NCI-H1694 (cell line): ENCODE results near the gene LRRK1.

Experiments
- DNase-seq: peaks from one replicate; lab custom pipeline; 2025; lab: John Stamatoyannopoulos, UW

Gene LRRK1

DNA sequence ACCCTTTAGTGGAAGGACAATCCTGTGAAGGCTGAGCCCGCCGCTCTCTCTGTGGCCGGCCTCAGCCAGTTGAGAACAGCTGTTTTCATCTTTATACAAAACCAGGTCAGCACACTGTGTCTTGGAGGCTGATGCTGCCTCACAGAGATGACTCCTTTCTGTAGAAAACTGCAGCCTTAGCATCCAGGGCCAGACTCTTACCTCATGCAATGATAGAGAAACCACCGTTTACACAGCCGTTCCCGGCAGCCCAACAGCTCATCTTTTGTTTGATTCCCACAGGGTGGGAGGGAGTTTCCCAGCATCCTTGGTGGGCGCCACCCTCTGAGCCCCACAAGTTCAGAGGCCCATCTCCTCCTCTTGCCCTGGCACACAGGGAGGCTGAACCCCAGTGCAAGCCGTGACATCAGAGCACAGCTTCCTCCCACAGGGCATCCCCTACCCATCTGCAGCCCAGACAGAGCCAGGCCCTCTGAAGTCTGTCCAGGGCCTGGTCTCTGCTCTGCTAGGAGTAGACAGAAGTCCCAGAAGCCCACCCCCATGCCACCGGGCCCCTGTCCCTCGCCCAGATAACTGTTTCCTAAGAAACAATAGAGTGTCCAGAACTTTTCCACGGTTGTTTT, 105.0 kb downstream of the LRRK1 start:
- DNase-seq, result no peak

DNA sequence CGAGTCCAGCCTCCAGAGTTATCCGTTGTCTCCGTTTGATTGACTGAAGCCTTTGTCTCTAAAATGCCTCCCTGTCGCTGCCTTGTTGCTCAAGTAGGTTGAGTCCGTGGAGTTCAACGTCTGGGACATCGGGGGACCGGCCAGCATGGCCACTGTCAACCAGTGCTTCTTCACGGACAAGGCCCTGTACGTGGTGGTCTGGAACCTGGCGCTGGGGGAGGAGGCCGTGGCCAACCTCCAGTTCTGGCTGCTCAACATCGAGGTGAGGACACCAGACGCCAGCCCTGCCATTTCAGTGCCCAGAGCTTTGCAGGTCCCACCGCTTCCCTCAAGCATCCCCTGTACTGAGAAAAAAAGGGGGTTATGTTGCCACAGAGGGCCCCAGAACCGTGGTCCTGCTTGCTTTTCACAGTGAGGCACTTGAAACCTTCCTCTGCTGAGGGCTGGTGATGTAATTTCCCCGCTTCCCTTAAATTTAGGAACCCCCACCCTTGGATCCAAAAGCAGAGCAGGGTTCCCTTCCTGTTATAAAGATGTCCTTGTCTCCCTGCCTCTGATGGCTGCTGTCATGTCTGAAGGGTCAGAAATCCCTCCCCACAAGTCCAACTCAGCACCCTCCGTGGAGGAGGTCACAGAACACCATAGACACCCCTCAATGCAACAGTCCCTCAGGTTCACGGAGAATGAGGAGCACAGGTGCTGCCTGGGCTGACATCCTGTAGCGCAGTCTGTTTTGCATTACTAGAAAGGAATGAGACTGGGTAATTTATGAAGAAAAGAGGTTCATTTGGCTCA, 105.7 kb downstream of the LRRK1 start:
- no peak for DNase-seq

DNA sequence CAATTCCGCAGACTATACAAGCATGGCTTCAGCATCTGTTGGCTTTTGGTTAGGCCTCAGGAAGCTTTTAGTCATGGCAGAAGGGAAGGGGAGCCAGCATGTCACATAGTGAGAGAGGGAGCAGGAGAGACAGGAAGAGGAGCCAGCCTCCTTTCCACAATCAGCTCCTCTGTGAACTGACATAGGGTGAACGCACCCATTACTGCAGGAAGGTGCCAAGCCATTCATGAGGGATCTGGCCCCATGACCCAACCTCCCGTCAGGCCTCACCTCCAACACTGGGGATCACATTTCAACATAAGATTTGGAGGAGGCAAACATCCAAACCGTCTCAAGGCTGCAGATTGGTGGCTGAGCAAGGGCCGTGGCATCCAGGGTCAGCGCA, 106.3 kb downstream of the LRRK1 start:
- DNase-seq, result no peak

DNA sequence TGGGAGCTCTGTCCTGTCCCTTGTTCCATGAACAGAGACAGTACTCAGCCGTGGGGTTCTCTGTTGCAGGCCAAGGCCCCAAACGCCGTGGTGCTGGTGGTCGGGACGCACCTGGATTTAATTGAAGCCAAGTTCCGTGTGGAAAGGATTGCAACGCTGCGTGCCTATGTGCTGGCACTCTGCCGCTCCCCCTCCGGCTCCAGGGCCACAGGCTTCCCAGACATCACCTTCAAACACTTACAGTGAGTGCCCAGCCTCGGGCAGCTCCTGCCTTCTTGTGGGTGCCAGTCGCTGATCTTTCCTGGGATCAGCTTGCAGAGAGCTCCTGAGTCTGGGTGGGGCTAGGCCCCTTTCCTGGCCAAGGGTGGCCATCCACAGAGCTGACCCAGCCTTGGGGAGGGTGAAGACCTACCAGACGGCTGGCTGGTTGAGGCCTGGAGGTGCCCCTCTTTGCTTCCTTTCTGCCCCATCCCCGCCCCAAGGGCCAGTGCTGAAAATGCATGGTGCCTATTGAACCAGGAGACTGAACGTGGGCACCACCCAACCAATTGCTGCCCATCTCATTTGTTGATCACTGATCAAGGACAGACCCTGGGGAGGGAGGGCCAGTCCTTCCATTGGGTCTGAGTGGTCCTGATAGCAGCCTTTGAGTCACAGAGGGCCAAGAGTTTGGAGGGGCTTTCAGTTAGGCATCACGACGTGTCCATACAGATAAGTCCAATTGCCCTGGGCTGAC, 106.9 kb downstream of the LRRK1 start:
- DNase-seq, result no peak

DNA sequence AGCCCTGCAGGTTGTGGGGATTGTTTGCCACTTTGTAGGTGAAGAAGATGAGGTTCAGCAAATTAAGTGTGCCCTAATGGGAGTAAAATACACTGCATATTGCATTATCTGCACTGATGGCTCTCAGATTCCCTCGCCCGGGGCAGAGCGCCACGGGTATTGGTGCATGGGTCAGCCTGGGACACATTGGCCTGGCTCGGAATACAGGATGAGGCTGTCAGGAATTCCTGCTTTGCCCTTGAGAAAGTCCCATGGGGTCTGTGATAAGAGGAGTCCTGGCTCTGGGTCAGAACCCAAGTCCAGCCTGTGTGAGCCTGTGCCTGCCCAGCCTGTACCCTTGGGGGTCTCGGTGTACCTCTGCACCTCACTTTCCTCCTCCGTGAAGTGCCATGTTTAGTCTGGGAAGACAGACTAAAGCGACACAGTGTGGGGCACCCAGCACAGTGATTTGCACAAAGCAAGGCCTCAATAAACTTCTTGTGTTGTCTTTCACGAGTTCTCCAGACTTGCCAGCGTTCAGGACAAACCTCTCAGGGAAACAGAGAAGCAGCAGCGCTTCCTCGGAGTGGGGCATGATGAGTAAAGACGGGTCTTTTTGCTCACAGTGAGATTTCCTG, 107.6 kb downstream of the LRRK1 start:
- DNase-seq, result no peak

DNA sequence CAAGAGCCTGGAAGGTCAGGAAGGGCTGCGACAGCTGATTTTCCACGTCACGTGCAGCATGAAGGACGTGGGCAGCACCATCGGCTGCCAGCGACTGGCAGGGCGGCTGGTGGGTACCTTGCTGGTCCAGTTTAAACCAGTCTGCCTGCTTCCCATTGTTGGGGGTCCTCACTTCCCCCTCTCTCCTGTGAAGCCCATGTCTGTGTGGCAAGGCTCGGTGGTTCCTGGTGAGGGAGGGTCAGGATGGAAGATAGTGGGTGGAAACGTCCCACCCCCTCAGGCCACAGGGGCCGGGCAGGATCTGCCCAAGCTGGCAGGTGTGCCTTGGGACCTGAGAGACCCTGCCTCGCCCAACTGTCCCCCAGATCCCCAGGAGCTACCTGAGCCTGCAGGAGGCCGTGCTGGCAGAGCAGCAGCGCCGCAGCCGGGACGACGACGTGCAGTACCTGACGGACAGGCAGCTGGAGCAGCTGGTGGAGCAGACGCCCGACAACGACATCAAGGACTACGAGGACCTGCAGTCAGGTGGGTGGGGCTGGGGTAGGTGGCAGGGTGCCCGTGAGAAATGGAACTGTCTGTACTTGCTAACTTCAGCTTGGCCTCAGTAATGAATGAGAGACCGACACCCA, 108.2 kb downstream of the LRRK1 start:
- DNase-seq, result no peak

DNA sequence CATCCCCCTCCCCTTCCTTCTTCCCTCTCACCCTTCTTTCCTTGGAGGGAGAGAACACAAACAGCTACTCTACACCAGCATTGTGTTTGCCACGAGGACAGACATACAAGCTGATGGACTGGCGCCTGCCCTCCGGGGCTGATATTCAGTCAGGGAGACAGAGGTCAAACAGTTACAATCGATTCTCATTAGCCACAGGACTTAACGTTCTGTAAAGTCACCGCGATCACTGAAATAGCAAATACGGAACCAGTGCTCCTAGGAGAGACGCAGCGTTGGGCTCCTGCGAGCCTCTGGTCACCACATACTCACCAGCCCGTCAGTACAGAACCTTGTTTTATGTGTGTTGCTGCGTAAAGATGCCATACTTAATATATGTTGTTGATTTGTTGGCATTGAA, 108.8 kb downstream of the LRRK1 start:
- no peak for DNase-seq

DNA sequence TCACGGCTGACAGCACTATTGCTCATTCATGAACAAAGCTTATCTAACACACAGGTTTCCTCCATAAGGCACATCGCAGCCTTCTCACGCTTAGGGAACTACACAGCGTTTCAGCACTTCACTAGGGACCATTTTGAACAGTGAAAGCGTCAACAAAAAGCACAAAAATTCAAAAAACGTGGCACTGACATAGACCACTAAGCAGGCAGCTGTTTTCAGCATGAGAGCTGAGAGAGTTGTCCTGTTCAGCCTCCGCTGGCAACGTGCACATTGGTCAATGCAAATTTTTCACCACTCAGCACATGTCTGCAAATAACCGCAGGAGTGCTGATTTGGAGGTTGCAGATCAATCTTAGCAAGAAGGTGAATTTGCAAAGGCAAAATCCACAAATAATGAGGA, 109.2 kb downstream of the LRRK1 start:
- no peak for DNase-seq

DNA sequence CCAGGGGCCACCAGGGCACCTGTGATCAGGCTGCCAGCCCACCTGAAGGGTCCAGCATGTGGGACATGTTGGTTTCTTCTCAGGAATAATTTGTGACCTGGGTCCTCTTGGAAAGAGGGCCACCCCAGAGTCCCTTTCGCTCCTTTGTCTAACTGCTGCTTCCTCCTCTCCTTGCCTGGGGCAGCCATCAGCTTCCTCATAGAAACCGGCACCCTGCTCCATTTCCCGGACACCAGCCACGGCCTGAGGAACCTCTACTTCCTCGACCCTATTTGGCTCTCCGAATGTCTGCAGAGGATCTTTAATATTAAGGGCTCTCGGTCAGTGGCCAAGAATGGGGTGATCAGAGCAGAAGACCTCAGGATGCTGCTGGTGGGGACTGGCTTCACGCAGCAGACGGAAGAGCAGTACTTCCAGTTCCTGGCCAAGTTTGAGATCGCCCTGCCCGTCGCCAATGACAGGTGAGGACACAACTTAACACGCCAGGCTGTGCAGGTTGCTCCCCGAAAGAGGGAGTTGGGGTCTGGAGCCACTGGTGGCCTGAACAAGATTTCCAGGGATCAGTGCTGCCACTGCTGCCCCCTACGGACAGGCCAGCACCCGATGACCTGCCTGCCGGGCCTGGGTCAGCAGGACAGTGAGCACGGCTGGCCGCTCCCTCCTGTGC, 109.7 kb downstream of the LRRK1 start:
- no peak for DNase-seq

DNA sequence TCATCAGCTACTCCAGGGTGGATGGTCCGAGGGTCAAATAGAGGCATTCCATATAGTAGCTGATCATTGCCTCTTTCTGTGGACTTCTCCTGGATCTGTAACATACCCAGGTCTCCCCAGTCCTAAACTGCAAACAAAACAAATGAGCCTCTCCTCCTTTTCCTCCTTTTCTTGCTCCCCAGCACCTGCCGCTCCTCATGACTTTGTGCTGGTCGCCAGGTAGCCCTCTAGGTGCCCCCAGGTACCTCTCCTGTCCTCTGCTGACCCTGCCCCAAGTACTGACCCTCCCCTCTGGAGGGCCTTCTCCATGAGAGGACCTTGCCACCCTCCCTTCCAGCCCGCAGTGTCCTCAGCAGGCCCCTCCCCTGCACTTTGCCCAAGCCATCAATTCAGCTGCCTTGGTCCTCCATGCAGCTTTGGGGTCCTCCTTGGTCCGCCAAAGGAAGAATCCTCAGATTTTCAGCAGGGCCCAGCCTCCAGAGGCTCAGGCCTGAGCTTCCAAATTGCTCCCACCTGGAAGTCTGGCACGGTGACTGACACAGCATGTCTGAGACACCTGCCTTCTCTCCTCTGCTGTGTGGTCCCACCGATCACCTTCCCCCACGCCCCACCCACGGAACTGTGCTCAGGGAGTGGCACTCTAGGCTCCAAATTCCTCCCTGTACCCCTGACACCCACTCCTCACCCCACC, 111.0 kb downstream of the LRRK1 start:
- no peak for DNase-seq

DNA sequence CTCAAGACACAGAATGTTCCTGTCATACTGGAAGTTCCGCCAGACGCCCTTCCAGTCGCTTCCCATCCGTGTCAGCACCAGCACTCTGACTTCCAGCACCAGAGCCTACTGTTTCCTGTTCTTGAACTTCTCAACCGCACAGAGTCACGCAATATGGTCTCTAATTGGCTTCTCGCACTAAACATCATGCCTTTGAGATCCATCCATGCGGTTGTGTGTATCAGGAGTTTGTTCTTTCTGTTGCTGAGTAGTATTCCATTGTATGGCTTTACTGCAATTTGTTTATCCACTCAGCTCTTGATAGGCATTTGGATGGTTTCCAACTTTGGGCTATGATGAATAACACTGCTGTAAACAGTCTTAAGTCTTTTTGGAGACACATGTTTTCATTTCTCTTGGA, 112.1 kb downstream of the LRRK1 start:
- no peak for DNase-seq

DNA sequence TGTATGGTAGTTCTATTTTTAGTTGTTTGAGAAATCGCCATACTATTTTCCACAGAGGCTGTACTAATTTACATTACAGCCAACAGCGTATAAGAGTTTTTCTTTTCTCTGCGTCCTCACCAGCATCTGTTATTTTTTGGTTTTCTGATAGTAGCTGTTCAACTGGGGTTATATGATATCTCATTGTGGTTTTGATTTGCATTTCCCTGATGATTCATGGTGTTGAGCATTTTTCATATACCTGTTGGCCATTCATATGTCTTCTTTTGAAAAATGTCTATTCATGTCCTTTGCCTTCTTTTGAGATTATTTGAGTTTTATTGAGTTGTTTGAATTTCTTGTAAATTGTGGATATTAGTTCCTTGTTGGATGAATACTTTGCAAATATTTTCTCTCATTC, 114.6 kb downstream of the LRRK1 start:
- DNase-seq, result no peak

DNA sequence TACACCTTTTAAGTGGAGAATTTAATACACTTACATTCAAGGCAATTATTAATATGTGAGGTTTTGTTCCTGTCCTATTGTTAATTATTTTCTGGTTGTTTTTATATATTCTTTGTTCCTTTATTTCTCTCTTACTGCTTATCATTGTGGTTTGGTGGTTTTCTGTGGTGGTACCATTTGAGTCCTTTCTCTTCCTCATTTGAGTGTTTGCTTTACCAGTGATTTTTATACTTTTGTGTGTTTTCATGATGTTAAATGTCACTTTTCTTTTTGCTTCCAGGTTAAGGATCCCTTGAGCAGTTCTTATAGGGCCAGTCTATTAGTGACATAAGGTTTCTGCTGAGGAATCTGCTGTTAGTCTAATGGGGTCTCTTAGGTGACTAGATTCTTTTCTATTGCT, 116.5 kb downstream of the LRRK1 start:
- DNase-seq, result no peak

DNA sequence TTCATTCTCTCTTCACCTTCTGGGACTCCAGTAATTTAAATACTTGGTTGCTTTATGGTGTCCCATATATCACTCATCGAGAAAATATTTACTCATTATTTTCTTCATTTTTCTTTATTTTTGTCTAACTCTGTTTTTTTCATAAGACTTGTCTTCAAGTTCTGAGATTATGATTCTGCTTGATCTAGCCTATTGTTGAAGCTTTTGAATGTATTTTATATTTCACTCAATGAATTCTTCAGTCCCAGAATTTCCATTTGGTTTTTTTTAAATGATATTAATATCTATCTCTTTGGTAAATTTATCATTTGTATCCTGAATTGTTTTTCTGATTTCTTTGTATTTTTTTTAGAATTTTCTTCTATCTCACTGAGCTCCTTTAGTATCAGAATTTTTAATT, 117.0 kb downstream of the LRRK1 start:
- no peak for DNase-seq

DNA sequence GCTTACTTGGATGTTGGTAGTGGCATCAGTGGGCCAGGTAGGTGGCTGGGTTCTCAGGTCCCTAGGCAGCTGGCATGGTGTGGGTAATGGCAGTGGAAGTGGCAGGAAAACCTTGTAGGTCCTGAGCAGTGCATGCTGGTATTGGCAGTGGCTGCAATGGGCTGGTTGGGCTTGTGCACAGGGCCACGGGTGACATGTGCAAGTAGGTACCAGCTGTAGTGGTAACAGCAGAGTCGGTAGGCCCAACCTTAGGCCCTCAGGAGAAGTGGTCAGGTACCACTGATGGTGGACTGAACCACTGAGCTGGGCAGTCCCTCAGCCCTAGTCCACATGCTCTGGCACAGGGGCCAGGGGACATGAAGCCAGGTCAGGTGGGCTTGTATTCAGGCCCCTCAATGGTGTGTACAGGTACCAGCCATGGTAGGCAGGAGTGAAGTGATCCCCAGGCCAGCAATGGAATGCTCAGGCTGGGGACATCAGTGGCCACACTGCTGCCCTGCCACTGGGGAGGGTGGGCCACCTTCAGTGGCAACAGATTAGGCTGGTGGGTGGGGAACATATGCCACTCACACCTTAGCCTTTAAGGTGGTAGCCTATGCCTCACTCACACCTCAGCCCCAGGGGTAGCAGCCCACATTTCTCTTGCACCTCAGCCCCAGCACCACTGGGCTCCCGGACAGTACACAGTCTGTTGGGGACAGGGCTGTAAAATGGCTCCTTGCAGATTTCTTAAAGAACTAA, 118.1 kb downstream of the LRRK1 start:
- no peak for DNase-seq

DNA sequence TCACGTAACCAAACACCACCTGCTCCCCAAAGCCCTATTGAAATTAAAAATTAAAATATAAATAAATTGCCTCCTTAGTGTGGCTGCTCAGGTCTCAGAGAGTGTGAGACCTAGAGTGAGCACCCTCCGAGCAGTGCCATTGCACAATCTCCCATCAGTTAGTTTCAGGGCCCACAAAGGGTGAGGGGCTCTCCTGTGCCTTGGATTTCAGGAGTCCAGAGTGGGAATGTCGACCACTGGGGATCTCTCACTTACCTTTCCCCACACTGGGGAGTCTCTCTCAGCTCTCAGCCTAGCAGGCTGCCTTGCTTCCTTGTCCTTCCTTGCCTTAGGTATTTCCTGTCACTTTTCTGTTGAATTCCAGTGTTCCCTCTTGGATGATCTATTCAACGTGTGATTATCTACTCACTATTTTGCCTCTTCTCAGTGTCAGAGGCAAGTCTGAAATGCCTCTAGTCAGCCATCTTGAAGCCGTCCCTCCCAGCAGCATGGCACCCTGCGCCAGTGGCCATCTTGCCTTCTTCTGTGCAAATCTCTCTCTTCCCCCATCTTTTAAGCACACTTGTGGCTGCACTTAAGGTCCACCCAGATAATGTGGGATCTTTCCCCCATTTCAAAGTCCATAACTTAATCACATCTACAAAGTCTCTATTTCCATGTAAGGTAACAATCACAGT, 119.3 kb downstream of the LRRK1 start:
- DNase-seq, result no peak

DNA sequence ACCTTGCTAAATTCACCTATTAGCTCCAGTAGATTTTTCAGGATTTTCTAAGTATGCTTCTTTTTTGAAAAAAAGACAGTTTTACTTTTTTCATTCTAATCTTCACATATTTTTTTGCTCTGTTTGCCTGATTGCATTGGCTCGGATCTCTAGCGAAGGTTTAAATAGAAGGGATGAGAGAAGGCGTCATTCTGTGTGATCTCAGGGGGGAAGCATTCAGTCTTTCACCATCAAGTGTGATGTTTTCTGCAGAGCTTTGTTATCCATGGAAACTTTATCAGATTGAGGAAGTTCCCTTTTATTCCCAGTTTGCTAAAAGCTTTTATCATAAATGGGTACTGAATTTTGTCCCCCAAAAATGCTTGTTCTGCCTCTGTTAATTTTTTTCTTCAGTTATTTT, 120.3 kb downstream of the LRRK1 start:
- no peak for DNase-seq

DNA sequence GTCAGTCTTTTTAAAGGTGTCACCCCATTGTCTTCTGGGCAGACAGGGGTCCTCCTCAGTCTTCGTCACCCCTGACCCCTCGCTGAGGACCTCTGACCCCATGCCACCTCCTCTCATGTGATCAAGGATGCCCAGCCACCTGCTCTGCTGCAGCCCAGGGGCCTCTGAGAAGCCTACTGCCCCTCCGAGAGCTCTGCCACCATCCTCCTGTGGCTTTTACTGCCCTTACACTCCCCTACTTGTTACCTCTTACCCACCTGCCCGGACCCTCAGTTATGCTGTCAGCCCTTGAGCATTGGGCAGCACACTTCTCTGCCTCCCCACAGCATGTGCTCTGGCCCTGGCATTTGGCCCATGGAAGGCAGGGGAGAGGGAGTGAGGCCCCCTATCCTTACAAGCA, 123.2 kb downstream of the LRRK1 start:
- DNase-seq, result no peak

DNA sequence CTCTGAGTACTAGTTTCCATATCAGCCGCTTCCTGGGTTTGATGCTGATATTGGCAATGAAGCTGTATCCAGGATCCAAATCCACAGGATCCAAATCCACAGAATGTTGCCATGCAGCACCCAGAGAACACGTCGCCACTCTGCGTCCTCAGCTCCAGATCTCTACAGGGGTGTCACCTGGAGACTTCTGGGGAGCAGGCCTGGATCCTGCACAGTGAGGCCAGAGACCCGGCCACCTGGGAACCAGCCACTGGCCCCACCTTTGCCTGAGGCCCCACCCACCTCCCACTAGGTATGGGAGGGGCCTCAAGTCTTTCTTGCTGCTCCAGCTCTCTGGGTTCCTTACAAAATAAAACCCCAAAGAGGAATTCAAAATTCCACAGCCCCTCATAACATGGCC, 123.9 kb downstream of the LRRK1 start:
- DNase-seq, result no peak
